Osteocyte (in vitro differentiated cells): ENCODE measurements around the gene MAPK14. TPM values are rescaled to one million over a fixed set of nuclear protein-coding genes. Genes with fewer than 3 reads are reported as not detected.
"Not testable (repeated sequence)": the region's sequence is repeated elsewhere in the genome, so short reads cannot be mapped to it uniquely, and the experiment has no call there.

Experiments
- DNase-seq: peaks from one replicate; pipeline ENCODE4 v3.0.0; 2021; ENCODE audit warnings: mixed read lengths; ENCODE audit not compliant: unreplicated experiment; ENCODE audit errors: extremely low spot score
- H3K27ac Mint-ChIP-seq: one replicate; pipeline ENCODE4 v1.8.0; 2021; ENCODE audit warnings: mild to moderate bottlenecking, mixed read lengths; ENCODE audit not compliant: unreplicated experiment
- H3K27me3 Mint-ChIP-seq: one replicate; pipeline ENCODE4 v1.8.0; 2021; ENCODE audit warnings: mixed read lengths; ENCODE audit not compliant: unreplicated experiment
- H3K36me3 Mint-ChIP-seq: one replicate; pipeline ENCODE4 v1.8.0; 2021; ENCODE audit warnings: mixed read lengths; ENCODE audit not compliant: unreplicated experiment
- H3K4me1 Mint-ChIP-seq: one replicate; pipeline ENCODE4 v1.8.0; 2021; ENCODE audit warnings: mixed read lengths; ENCODE audit not compliant: unreplicated experiment
- H3K4me3 Mint-ChIP-seq: one replicate; pipeline ENCODE4 v1.8.0; 2021; ENCODE audit warnings: mild to moderate bottlenecking, moderate library complexity, mixed read lengths; ENCODE audit not compliant: unreplicated experiment
- H3K9me3 Mint-ChIP-seq: one replicate; pipeline ENCODE4 v1.8.0; 2021; ENCODE audit warnings: mixed read lengths; ENCODE audit not compliant: unreplicated experiment
- total RNA-seq: library from RNA; stranded (reverse); gene quantifications from 2 replicates; pipeline ENCODE4 v1.2.1, GENCODE V29; 2021
- TF ChIP-seq, protein P1 (sequence below): fragments of 200-600 bp; sonication (generic); IDR thresholded peaks from 2 replicates; pipeline ENCODE4 v1.5.0; 2021; ENCODE audit warnings: antibody characterized with exemption, mild to moderate bottlenecking, moderate library complexity

Gene MAPK14
- total RNA-seq, 1 donor from 2014 or later: 38.8 TPM

DNA sequence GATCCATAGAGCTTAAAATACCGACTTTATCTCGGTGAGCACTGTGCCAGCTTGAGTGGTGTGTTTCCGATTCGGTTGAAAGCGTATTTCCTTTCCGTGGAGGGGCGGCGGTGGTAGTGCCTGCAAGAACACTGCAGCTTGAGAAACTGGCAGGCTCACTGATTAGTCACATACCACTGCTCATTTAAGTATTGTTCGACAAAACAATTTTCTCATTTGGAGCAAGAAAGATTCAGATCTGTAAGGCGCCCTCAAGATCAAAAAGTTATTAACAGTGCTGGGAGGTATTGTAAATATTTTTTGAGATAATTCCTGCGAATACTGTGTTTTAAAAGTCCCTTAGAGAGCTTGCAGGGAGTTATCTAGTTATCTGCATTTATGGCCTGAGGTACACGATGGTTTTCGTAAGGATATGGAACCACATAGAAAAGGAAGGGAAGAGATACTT, 1.3 kb downstream of the MAPK14 start:
- Mint-ChIP-seq H3K27me3 (peaks cover under 1% of the 10 kb centered on the region), H3K27ac (peak overlapping the region; percentile 95), H3K9me3 (no peaks in the 10 kb centered on the region), H3K36me3 (no peaks in the 10 kb centered on the region), H3K4me3 (peak overlapping the region; percentile 86), H3K4me1 (peaks cover 37% of the 10 kb centered on the region)
- TF ChIP-seq, protein P1, sequence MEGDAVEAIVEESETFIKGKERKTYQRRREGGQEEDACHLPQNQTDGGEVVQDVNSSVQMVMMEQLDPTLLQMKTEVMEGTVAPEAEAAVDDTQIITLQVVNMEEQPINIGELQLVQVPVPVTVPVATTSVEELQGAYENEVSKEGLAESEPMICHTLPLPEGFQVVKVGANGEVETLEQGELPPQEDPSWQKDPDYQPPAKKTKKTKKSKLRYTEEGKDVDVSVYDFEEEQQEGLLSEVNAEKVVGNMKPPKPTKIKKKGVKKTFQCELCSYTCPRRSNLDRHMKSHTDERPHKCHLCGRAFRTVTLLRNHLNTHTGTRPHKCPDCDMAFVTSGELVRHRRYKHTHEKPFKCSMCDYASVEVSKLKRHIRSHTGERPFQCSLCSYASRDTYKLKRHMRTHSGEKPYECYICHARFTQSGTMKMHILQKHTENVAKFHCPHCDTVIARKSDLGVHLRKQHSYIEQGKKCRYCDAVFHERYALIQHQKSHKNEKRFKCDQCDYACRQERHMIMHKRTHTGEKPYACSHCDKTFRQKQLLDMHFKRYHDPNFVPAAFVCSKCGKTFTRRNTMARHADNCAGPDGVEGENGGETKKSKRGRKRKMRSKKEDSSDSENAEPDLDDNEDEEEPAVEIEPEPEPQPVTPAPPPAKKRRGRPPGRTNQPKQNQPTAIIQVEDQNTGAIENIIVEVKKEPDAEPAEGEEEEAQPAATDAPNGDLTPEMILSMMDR: no peak
- DNase-seq: no peak

DNA sequence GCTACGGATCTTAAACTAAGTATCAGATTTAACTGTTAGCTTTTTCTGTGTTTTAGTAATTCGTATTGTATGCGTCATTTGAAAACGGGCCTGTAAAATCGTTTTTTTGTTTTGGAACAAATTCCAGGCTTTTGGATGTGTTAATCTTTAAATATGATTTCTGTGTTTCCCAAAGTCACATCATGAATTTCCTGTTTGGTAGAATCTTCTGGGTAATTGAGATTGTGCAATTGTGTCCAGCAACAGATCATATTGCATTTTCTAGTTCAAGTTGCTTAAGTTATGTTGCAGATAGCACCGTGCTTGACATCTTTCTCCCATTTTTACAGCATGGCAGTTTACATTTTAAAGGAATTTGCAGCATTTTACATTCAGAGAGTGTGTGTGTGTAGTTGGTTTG, 1.9 kb downstream of the MAPK14 start:
- H3K4me1 Mint-ChIP-seq: peaks cover 39% of the 10 kb centered on the region
- TF ChIP-seq, protein P1: no peak
- no peaks in the 10 kb centered on the region for H3K27me3 Mint-ChIP-seq
- no peaks in the 10 kb centered on the region for H3K36me3 Mint-ChIP-seq
- peak overlapping the region; percentile 86 for H3K4me3 Mint-ChIP-seq
- H3K9me3 Mint-ChIP-seq: no peaks in the 10 kb centered on the region
- H3K27ac Mint-ChIP-seq: peak overlapping the region; percentile 95
- no peak for DNase-seq

DNA sequence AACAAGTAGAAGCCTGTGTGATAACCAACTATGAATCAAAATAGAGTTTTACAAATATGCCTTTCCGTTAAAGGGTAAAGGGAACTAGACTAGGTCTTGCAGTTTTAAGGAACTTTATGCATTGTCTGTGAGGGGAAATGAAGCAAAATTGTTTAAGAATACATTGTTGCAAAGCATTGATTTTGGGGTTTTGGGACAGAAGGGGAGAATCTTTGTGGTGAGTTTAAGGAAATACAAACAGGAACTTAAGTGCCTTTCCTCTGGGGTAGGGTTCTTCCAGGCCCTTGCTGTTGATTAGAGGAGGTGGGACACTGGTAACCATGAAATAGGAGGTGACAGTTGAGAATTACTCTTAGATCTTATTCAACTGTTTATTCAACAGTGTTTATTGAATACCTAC, 4.7 kb downstream of the MAPK14 start:
- Mint-ChIP-seq H3K4me3 (no peak overlapping the region), H3K27ac (no peak overlapping the region), H3K36me3 (peaks cover 3% of the 10 kb centered on the region), H3K9me3 (no peaks in the 10 kb centered on the region), H3K4me1 (peaks cover 39% of the 10 kb centered on the region), H3K27me3 (no peaks in the 10 kb centered on the region)
- TF ChIP-seq, protein P1: no peak
- no peak for DNase-seq

DNA sequence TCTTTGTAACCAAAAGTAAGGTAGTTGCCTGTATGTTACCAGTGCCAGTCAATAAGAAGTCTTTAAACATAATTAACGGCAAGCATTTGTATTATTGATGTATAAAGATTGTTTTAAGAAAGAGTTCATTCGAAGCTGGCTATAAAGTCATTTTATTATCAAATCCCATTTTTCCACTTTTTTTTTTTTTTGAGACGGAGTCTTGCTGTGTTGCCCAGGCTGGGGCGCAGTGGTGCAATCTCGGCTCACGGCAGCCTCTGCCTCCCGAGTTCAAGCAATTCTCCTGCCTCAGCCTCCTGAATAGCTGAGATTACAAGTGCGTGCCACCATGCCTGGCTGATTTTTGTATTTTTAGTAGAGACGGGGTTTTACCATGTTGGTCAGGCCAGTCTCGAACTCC, 5.5 kb downstream of the MAPK14 start:
- not testable (repeated sequence) for DNase-seq, H3K9me3 Mint-ChIP-seq, H3K4me3 Mint-ChIP-seq, H3K27ac Mint-ChIP-seq, H3K36me3 Mint-ChIP-seq, H3K27me3 Mint-ChIP-seq
- peaks cover 41% of the 10 kb centered on the region for H3K4me1 Mint-ChIP-seq

DNA sequence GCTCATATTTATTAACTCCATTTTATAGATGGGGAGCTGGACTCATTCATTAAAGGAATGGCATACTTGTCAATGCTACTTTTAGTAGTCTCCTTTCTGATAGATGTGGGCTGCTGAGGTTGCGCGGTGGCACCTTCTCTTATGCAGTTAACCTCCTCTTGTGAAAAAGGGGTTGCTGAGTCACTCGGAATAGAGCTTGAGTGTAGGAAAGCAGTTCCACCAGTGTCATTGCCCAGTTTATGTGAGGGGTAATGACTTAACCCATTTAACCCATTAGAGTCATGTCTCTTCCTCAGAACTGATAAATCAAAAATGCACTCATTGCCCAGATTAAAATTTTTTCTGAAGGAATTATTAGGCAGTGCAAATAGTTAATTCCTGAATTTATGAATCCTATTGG, 6.3 kb downstream of the MAPK14 start:
- no peak overlapping the region for H3K4me3 Mint-ChIP-seq
- H3K9me3 Mint-ChIP-seq: no peaks in the 10 kb centered on the region
- DNase-seq: no peak
- H3K36me3 Mint-ChIP-seq: peaks cover 3% of the 10 kb centered on the region
- H3K27ac Mint-ChIP-seq: no peak overlapping the region
- peaks cover 48% of the 10 kb centered on the region for H3K4me1 Mint-ChIP-seq
- no peaks in the 10 kb centered on the region for H3K27me3 Mint-ChIP-seq
- TF ChIP-seq, protein P1: no peak

DNA sequence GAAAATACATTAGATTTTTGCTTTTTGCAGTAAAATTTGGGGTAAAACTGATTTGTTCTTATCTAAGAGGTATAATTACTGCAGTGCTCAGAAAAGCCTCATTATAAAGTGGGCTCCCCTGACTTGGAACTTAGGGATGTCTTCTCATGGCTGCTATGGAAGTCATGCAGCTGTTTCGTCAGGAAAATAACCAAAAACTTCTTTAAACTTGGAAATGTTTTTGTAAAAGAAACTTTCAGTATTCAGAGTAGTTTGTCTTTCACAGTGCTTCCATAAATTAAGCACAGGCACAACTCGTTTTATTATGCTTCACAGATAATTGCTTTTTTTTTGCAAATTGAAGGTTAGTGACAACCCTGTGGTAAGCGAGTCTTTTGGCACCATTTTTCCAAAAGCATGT, 6.8 kb downstream of the MAPK14 start:
- no peak overlapping the region for H3K27ac Mint-ChIP-seq
- peaks cover 3% of the 10 kb centered on the region for H3K36me3 Mint-ChIP-seq
- peaks cover 50% of the 10 kb centered on the region for H3K4me1 Mint-ChIP-seq
- DNase-seq: no peak
- no peaks in the 10 kb centered on the region for H3K27me3 Mint-ChIP-seq
- no peak overlapping the region for H3K4me3 Mint-ChIP-seq
- no peaks in the 10 kb centered on the region for H3K9me3 Mint-ChIP-seq
- TF ChIP-seq, protein P1: no peak
